ENCODE results near the gene MAST4.

MAST4 gene

GRCh38 chr5:66628561-66628960, 32.4 kb downstream of the MAST4 start:
- H3K27me3 ChIP-seq (replicated peaks in 2 of 5; ENCODE audit: control insufficient read depth in 4 of 5, insufficient read depth in 5 of 5, low read length in 4 of 5) = no peaks in the 10 kb centered on the region
- ChIA-PET CTCF (no interaction called here), POLR2A (no interaction called here)
- no peak for DNase-seq
- no peaks in the 10 kb centered on the region for H3K4me1 ChIP-seq (ENCODE audit: control extremely low read depth in 1 of 4, control insufficient read depth in 4 of 4, insufficient read depth in 4 of 4, low read length in 3 of 4)
- no peaks in the 10 kb centered on the region for H3K36me3 ChIP-seq (ENCODE audit: control insufficient read depth in 4 of 4, insufficient read depth in 4 of 4, low read length in 3 of 4)
- 94% methylated on average over 3 of the region's 3 CpGs for WGBS (ENCODE audit: insufficient coverage)
- H3K27ac ChIP-seq (ENCODE audit: insufficient read depth in 1 of 2, low read depth in 1 of 2, low read length in 2 of 2, poor library complexity in 1 of 2, severe bottlenecking in 2 of 2) = no peak overlapping the region
- H3K9me3 ChIP-seq (ENCODE audit: control extremely low read depth in 1 of 5, control insufficient read depth in 4 of 5, insufficient read depth in 2 of 5, low read depth in 1 of 5, low read length in 4 of 5) = peaks cover 0 to 2% (median 2%) of the 10 kb centered on the region in 5 experiments
- H3K4me3 ChIP-seq (ENCODE audit: control insufficient read depth in 1 of 7, extremely low read depth in 1 of 7, insufficient read depth in 4 of 7, low read depth in 2 of 7, low read length in 6 of 7) = no peak overlapping the region

GRCh38 chr5:66629446-66629845, 33.3 kb downstream of the MAST4 start:
- no peaks in the 10 kb centered on the region for H3K36me3 ChIP-seq (ENCODE audit: control insufficient read depth in 4 of 4, insufficient read depth in 4 of 4, low read length in 3 of 4)
- CTCF ChIA-PET = no interaction called here
- WGBS (ENCODE audit: insufficient coverage) = 92% methylated on average over 2 of the region's 2 CpGs

GRCh38 chr5:66633754-66634153, 37.6 kb downstream of the MAST4 start:
- no peaks in the 10 kb centered on the region for H3K27me3 ChIP-seq (replicated peaks in 2 of 5; ENCODE audit: control insufficient read depth in 4 of 5, insufficient read depth in 5 of 5, low read length in 4 of 5)
- H3K27ac ChIP-seq (ENCODE audit: insufficient read depth in 1 of 2, low read depth in 1 of 2, low read length in 2 of 2, poor library complexity in 1 of 2, severe bottlenecking in 2 of 2) = no peak overlapping the region
- DNase-seq = no peak
- POLR2A ChIA-PET = no interaction called here
- peaks cover 0 to 2% (median 0%) of the 10 kb centered on the region in 4 experiments for H3K36me3 ChIP-seq (ENCODE audit: control insufficient read depth in 4 of 4, insufficient read depth in 4 of 4, low read length in 3 of 4)
- 93% methylated on average over 2 of the region's 3 CpGs for WGBS (ENCODE audit: insufficient coverage)
- no peaks in the 10 kb centered on the region for H3K4me1 ChIP-seq (ENCODE audit: control extremely low read depth in 1 of 4, control insufficient read depth in 4 of 4, insufficient read depth in 4 of 4, low read length in 3 of 4)
- CTCF ChIA-PET = no interaction called here
- no peaks in the 10 kb centered on the region for H3K9me3 ChIP-seq (ENCODE audit: control extremely low read depth in 1 of 5, control insufficient read depth in 4 of 5, insufficient read depth in 2 of 5, low read depth in 1 of 5, low read length in 4 of 5)
- H3K4me3 ChIP-seq (ENCODE audit: control insufficient read depth in 1 of 7, extremely low read depth in 1 of 7, insufficient read depth in 4 of 7, low read depth in 2 of 7, low read length in 6 of 7) = no peak overlapping the region

More at GRCh38 chr5:66629446-66629845, 33.3 kb downstream of the MAST4 start:
- Histone ChIP-seq H3K27me3 (replicated peaks in 2 of 5; ENCODE audit: control insufficient read depth in 4 of 5, insufficient read depth in 5 of 5, low read length in 4 of 5) (no peaks in the 10 kb centered on the region), H3K27ac (ENCODE audit: insufficient read depth in 1 of 2, low read depth in 1 of 2, low read length in 2 of 2, poor library complexity in 1 of 2, severe bottlenecking in 2 of 2) (no peak overlapping the region), H3K4me3 (ENCODE audit: control insufficient read depth in 1 of 7, extremely low read depth in 1 of 7, insufficient read depth in 4 of 7, low read depth in 2 of 7, low read length in 6 of 7) (no peak overlapping the region), H3K9me3 (ENCODE audit: control extremely low read depth in 1 of 5, control insufficient read depth in 4 of 5, insufficient read depth in 2 of 5, low read depth in 1 of 5, low read length in 4 of 5) (no peaks in the 10 kb centered on the region), H3K4me1 (ENCODE audit: control extremely low read depth in 1 of 4, control insufficient read depth in 4 of 4, insufficient read depth in 4 of 4, low read length in 3 of 4) (no peaks in the 10 kb centered on the region)
- POLR2A ChIA-PET = no interaction called here
- no peak for DNase-seq

GRCh38 chr5:66634601-66635000, 38.4 kb downstream of the MAST4 start:
- peaks cover 0 to 2% (median 0%) of the 10 kb centered on the region in 4 experiments for H3K36me3 ChIP-seq (ENCODE audit: control insufficient read depth in 4 of 4, insufficient read depth in 4 of 4, low read length in 3 of 4)
- ChIA-PET POLR2A (no interaction called here), CTCF (no interaction called here)
- H3K4me1 ChIP-seq (ENCODE audit: control extremely low read depth in 1 of 4, control insufficient read depth in 4 of 4, insufficient read depth in 4 of 4, low read length in 3 of 4) = no peaks in the 10 kb centered on the region
- H3K27me3 ChIP-seq (replicated peaks in 2 of 5; ENCODE audit: control insufficient read depth in 4 of 5, insufficient read depth in 5 of 5, low read length in 4 of 5) = no peaks in the 10 kb centered on the region
- no peaks in the 10 kb centered on the region for H3K9me3 ChIP-seq (ENCODE audit: control extremely low read depth in 1 of 5, control insufficient read depth in 4 of 5, insufficient read depth in 2 of 5, low read depth in 1 of 5, low read length in 4 of 5)
- H3K4me3 ChIP-seq (ENCODE audit: control insufficient read depth in 1 of 7, extremely low read depth in 1 of 7, insufficient read depth in 4 of 7, low read depth in 2 of 7, low read length in 6 of 7) = no peak overlapping the region
- no peak overlapping the region for H3K27ac ChIP-seq (ENCODE audit: insufficient read depth in 1 of 2, low read depth in 1 of 2, low read length in 2 of 2, poor library complexity in 1 of 2, severe bottlenecking in 2 of 2)
- DNase-seq = no peak
- 95% methylated on average over 3 of the region's 3 CpGs for WGBS (ENCODE audit: insufficient coverage)

- CTCF ChIA-PET = interaction anchor here (1.2 kb wide), 1 partner anchor 330 kb away, joined by 4 read pairs; no protein-coding TSS in a partner anchor
These were observed 41.8 kb downstream of the MAST4 start for GRCh38 chr5:66637994-66638393.

GRCh38 chr5:66639037-66639436, 42.8 kb downstream of the MAST4 start:
- Histone ChIP-seq H3K27me3 (replicated peaks in 2 of 5; ENCODE audit: control insufficient read depth in 4 of 5, insufficient read depth in 5 of 5, low read length in 4 of 5) (no peaks in the 10 kb centered on the region), H3K27ac (ENCODE audit: insufficient read depth in 1 of 2, low read depth in 1 of 2, low read length in 2 of 2, poor library complexity in 1 of 2, severe bottlenecking in 2 of 2) (no peak overlapping the region), H3K9me3 (ENCODE audit: control extremely low read depth in 1 of 5, control insufficient read depth in 4 of 5, insufficient read depth in 2 of 5, low read depth in 1 of 5, low read length in 4 of 5) (no peaks in the 10 kb centered on the region), H3K36me3 (ENCODE audit: control insufficient read depth in 4 of 4, insufficient read depth in 4 of 4, low read length in 3 of 4) (peaks cover 0 to 2% (median 0%) of the 10 kb centered on the region in 4 experiments), H3K4me3 (ENCODE audit: control insufficient read depth in 1 of 7, extremely low read depth in 1 of 7, insufficient read depth in 4 of 7, low read depth in 2 of 7, low read length in 6 of 7) (no peak overlapping the region), H3K4me1 (ENCODE audit: control extremely low read depth in 1 of 4, control insufficient read depth in 4 of 4, insufficient read depth in 4 of 4, low read length in 3 of 4) (no peaks in the 10 kb centered on the region)
- WGBS (ENCODE audit: insufficient coverage) = no CpG with 5 or more reads among the region's 1 CpG
- DNase-seq = no peak
- CTCF ChIA-PET = no interaction called here
- POLR2A ChIA-PET = no interaction called here

More at GRCh38 chr5:66637994-66638393, 41.8 kb downstream of the MAST4 start:
- Histone ChIP-seq H3K27ac (ENCODE audit: insufficient read depth in 1 of 2, low read depth in 1 of 2, low read length in 2 of 2, poor library complexity in 1 of 2, severe bottlenecking in 2 of 2) (no peak overlapping the region), H3K4me1 (ENCODE audit: control extremely low read depth in 1 of 4, control insufficient read depth in 4 of 4, insufficient read depth in 4 of 4, low read length in 3 of 4) (no peaks in the 10 kb centered on the region), H3K9me3 (ENCODE audit: control extremely low read depth in 1 of 5, control insufficient read depth in 4 of 5, insufficient read depth in 2 of 5, low read depth in 1 of 5, low read length in 4 of 5) (no peaks in the 10 kb centered on the region), H3K27me3 (replicated peaks in 2 of 5; ENCODE audit: control insufficient read depth in 4 of 5, insufficient read depth in 5 of 5, low read length in 4 of 5) (no peaks in the 10 kb centered on the region), H3K36me3 (ENCODE audit: control insufficient read depth in 4 of 4, insufficient read depth in 4 of 4, low read length in 3 of 4) (peaks cover 0 to 2% (median 0%) of the 10 kb centered on the region in 4 experiments), H3K4me3 (ENCODE audit: control insufficient read depth in 1 of 7, extremely low read depth in 1 of 7, insufficient read depth in 4 of 7, low read depth in 2 of 7, low read length in 6 of 7) (no peak overlapping the region)
- DNase-seq = no peak
- 100% methylated on average over 3 of the region's 4 CpGs for WGBS (ENCODE audit: insufficient coverage)
- POLR2A ChIA-PET = no interaction called here

GRCh38 chr5:66642538-66642937, 46.3 kb downstream of the MAST4 start:
- POLR2A ChIA-PET = no interaction called here
- Histone ChIP-seq H3K4me1 (ENCODE audit: control extremely low read depth in 1 of 4, control insufficient read depth in 4 of 4, insufficient read depth in 4 of 4, low read length in 3 of 4) (no peaks in the 10 kb centered on the region), H3K36me3 (ENCODE audit: control insufficient read depth in 4 of 4, insufficient read depth in 4 of 4, low read length in 3 of 4) (no peaks in the 10 kb centered on the region), H3K27ac (ENCODE audit: insufficient read depth in 1 of 2, low read depth in 1 of 2, low read length in 2 of 2, poor library complexity in 1 of 2, severe bottlenecking in 2 of 2) (no peak overlapping the region), H3K4me3 (ENCODE audit: control insufficient read depth in 1 of 7, extremely low read depth in 1 of 7, insufficient read depth in 4 of 7, low read depth in 2 of 7, low read length in 6 of 7) (no peak overlapping the region), H3K27me3 (replicated peaks in 2 of 5; ENCODE audit: control insufficient read depth in 4 of 5, insufficient read depth in 5 of 5, low read length in 4 of 5) (no peaks in the 10 kb centered on the region), H3K9me3 (ENCODE audit: control extremely low read depth in 1 of 5, control insufficient read depth in 4 of 5, insufficient read depth in 2 of 5, low read depth in 1 of 5, low read length in 4 of 5) (no peaks in the 10 kb centered on the region)
- WGBS (ENCODE audit: insufficient coverage) = 100% methylated on average over 2 of the region's 3 CpGs
- DNase-seq = no peak
- CTCF ChIA-PET = interaction anchor here (1.4 kb wide), 1 partner anchor 12 kb away, joined by 3 read pairs; no protein-coding TSS in a partner anchor
